ENCODE data around the gene SMYD5. TPM values are rescaled to one million over a fixed set of nuclear protein-coding genes. Genes with fewer than 3 reads are reported as not detected.

The SMYD5 gene
- total RNA-seq, 2 experiments from 2014 or later, result 33.2 to 42.2 TPM

DNA sequence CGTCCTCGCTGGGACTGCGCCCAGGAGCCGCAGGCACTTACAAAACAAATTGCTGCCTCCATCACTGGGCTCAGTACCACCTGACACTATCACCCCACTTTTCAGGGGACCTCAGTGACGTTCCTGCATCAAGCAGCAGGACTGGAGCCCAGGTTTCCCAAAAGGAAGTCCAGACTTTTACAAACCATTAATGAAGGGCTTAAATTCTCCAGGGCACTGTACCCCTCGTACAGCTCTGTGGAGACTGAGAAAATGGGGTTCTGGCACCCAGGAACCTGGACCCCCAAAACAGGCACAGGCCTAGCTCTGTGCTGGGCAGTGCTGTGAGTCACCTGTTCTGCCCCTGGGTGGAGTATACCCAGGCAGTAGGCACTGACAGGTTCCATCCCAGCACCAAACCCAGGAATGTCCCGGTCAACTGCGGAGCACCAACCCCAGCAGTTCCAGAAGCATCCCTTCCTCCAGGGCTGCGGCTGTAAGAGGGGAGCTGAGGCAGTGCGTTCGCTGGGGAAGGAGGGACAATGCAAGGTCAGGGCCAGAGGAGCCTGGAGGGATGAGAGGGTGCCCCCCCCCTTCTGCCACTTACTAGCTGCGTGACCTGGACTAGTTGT is 36.3 kb upstream of the SMYD5 start:
- intact Hi-C loops (cut with micrococcal nuclease; ENCODE audit: unreplicated experiment), result loop anchor here (1.0 to 2.0 kb wide), 5 partner anchors 35 to 407 kb away; no protein-coding TSS in a partner anchor
- POLR2A ChIA-PET, result interaction anchor here (0.7 to 1.4 kb wide), 2 partner anchors 35 to 197 kb away, joined by 3 read pairs; no protein-coding TSS in a partner anchor
- no peaks in the 10 kb centered on the region for H3K36me3 ChIP-seq (ENCODE audit: insufficient read depth, low read length)
- H3K4me3 ChIP-seq (ENCODE audit: low read depth, low read length, poor library complexity, severe bottlenecking), result peak overlapping the region; percentile 63
- CTCF ChIA-PET (ENCODE audit: unreplicated experiment), result interaction anchor here (0.5 to 1.6 kb wide), 13 partner anchors 10 to 1977 kb away, joined by 3 to 10 read pairs (median 4); no protein-coding TSS in a partner anchor
- H3K27ac ChIP-seq (ENCODE audit: low read depth, low read length, poor library complexity, severe bottlenecking), result no peak overlapping the region
- peak overlapping the region; percentile 70 for H3K4me2 ChIP-seq (ENCODE audit: low read length)
- no TSS peak for BruUV-seq (replicated peaks)
- H3K79me2 ChIP-seq (ENCODE audit: insufficient read depth, low read depth, low read length), result no peaks in the 10 kb centered on the region
- DNase-seq (ENCODE audit: low spot score), result no peak
- no peaks in the 10 kb centered on the region for H4K20me1 ChIP-seq (ENCODE audit: insufficient read depth, low read length)
- peak; percentile 61 for TF ChIP-seq CTCF (conservative IDR thresholded peaks at IDR 0.05; ENCODE audit: low read length)
- TF ChIP-seq EZH2phosphoT487 (IDR thresholded peaks at IDR 0.05; ENCODE audit: borderline replicate concordance, low read depth, low read length), result no peak
- H3K9me2 ChIP-seq (ENCODE audit: insufficient read depth, low read length), result no peaks in the 10 kb centered on the region
- no peaks in the 10 kb centered on the region for H3K9me3 ChIP-seq (ENCODE audit: low read length)
- H2AFZ ChIP-seq (ENCODE audit: low read length), result peak overlapping the region; percentile 56; the same call in 1 of the 2 replicates
- H3K4me1 ChIP-seq (ENCODE audit: insufficient read depth, low read length, poor library complexity, severe bottlenecking), result no peaks in the 10 kb centered on the region

DNA sequence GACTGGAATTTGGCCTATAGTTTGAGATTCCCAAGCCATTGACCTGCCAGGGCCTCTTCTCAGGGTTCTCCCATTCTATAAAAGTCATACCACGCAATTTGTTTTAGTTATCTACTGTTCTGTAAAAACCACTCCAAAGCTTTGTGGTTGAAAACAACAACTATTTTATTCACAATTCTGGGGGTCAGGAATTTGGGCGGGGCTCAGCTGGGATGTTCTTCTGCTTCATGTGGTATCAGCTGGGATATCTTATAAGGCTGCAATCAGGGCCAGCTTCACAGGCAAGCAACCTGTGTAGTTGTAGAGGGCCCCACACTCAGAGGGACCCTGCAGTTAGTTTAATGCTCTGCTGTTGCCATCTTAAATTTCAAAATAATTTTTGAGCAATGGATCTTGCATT is 28.1 kb upstream of the SMYD5 start:
- CTCF ChIA-PET (ENCODE audit: unreplicated experiment), result no interaction called here
- Histone ChIP-seq H3K4me2 (ENCODE audit: low read length) (no peak overlapping the region), H3K4me1 (ENCODE audit: insufficient read depth, low read length, poor library complexity, severe bottlenecking) (no peaks in the 10 kb centered on the region), H2AFZ (ENCODE audit: low read length) (no peak overlapping the region), H4K20me1 (ENCODE audit: insufficient read depth, low read length) (no peaks in the 10 kb centered on the region), H3K36me3 (ENCODE audit: insufficient read depth, low read length) (no peaks in the 10 kb centered on the region), H3K4me3 (ENCODE audit: low read depth, low read length, poor library complexity, severe bottlenecking) (no peak overlapping the region), H3K9me2 (ENCODE audit: insufficient read depth, low read length) (no peaks in the 10 kb centered on the region), H3K9me3 (ENCODE audit: low read length) (no peaks in the 10 kb centered on the region), H3K79me2 (ENCODE audit: insufficient read depth, low read depth, low read length) (no peaks in the 10 kb centered on the region), H3K27ac (ENCODE audit: low read depth, low read length, poor library complexity, severe bottlenecking) (no peak overlapping the region)
- intact Hi-C loops (cut with micrococcal nuclease; ENCODE audit: unreplicated experiment), result no loop called here
- no TSS peak for BruUV-seq (replicated peaks)
- POLR2A ChIA-PET, result no interaction called here
- TF ChIP-seq CTCF (conservative IDR thresholded peaks at IDR 0.05; ENCODE audit: low read length), result no peak
- DNase-seq (ENCODE audit: low spot score), result no peak

GRCh38 chr2:73187549-73187948 is 26.5 kb upstream of the SMYD5 start:
- no peaks in the 10 kb centered on the region for H3K4me1 ChIP-seq (ENCODE audit: insufficient read depth, low read length, poor library complexity, severe bottlenecking)
- ChIA-PET CTCF (ENCODE audit: unreplicated experiment) (interaction anchor here (0.6 to 1.3 kb wide), 2 partner anchors 10 to 12 kb away, joined by 3 to 4 read pairs; no protein-coding TSS in a partner anchor), POLR2A (interaction anchor here (0.6 kb wide), 1 partner anchor 1137 kb away, joined by 3 read pairs; no protein-coding TSS in a partner anchor)
- H3K9me2 ChIP-seq (ENCODE audit: insufficient read depth, low read length), result no peaks in the 10 kb centered on the region
- DNase-seq (ENCODE audit: low spot score), result no peak
- no peak overlapping the region for H3K4me2 ChIP-seq (ENCODE audit: low read length)
- H2AFZ ChIP-seq (ENCODE audit: low read length), result no peak overlapping the region
- H4K20me1 ChIP-seq (ENCODE audit: insufficient read depth, low read length), result no peaks in the 10 kb centered on the region
- H3K79me2 ChIP-seq (ENCODE audit: insufficient read depth, low read depth, low read length), result no peaks in the 10 kb centered on the region
- intact Hi-C loops (cut with micrococcal nuclease; ENCODE audit: unreplicated experiment), result no loop called here
- BruUV-seq (replicated peaks), result no TSS peak
- no peaks in the 10 kb centered on the region for H3K9me3 ChIP-seq (ENCODE audit: low read length)
- no peak overlapping the region for H3K4me3 ChIP-seq (ENCODE audit: low read depth, low read length, poor library complexity, severe bottlenecking)
- H3K36me3 ChIP-seq (ENCODE audit: insufficient read depth, low read length), result no peaks in the 10 kb centered on the region
- H3K27ac ChIP-seq (ENCODE audit: low read depth, low read length, poor library complexity, severe bottlenecking), result no peak overlapping the region
- no peak for TF ChIP-seq EZH2phosphoT487 (IDR thresholded peaks at IDR 0.05; ENCODE audit: borderline replicate concordance, low read depth, low read length)
- no peak for TF ChIP-seq CTCF (conservative IDR thresholded peaks at IDR 0.05; ENCODE audit: low read length)

Measured in OCI-LY7 (cell line).